Stimulated activated CD8-positive, alpha-beta memory T cell treated with anti-CD3 and anti-CD28 coated beads, Interleukin-7, amount 100 ng/mL, for 4 hours (primary cell): ENCODE data around the gene EYS.

ENCODE experiments used
- DNase-seq, 2 donors: peaks; one replicate each; pipeline ENCODE4 v3.0.0-alpha.2; 2020; ENCODE audit warnings: low read depth in 2 of 2

The EYS gene

DNA sequence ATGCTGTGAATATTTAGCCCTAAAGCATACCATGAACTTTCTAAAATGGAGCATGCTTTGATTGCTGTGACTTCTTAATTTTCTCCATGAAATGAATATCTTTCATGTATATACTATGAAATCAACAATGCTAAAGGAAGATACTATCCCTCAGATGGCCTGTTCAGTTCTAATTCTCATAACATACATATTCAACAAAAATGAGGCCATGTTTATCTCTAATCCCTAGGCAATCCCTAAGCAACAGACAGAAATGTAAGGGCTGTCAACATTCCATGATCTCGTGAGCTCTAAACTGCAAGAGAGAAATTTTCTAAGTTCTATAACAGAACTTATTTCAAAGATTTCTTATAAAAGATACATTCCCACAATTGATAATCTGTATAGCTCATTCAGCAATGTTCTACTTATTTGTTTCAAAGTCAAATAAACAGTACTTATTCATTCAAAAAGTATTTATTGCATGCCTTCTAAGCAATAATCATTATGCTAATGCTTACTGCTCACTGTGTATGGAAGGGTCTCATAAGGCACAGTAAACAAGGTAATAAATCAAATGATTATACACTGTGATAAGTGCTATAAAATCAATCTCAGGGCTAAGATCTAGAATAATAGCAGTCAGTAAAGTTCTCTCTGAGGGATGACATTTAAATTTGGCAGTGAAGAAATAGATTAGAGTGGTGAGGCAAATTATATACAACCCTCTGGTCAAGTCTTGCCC is 1578.6 kb downstream of the EYS start:
- no peak for DNase-seq

GRCh38 chr6:64123761-64124633 is 1583.0 kb downstream of the EYS start:
- no peak for DNase-seq

DNA sequence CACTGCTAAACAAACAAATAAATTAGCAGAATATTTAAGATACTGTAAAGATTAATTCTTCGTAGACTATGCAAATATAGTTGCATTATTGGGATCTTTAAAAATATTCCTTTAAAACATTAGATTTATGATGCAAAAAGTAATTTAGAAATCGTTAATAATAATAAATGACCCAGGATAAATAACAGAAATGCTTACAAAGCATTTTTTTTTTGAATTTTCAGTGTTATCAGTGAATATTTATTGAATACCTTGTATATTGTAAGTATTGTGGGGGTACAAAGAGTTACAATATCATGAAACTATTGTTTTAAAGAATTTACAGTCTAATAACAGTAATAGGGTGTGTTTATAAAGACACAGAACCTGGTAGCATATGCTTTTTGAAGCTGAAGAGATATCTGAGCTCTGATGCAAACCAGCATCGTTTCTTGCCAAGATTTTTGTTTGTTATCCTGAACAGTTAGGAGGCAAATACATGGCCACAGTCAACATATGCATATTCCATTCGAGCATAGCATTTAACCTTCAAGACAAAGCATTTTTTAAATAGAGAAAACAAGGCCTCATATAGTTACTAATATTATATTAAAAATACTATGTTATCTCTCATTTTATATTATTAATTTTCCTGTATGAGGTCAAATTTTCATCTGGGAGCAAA is 1584.2 kb downstream of the EYS start:
- no peak for DNase-seq

- no peak for DNase-seq
These were observed 1585.9 kb downstream of the EYS start for GRCh38 chr6:64121011-64121565.

DNA sequence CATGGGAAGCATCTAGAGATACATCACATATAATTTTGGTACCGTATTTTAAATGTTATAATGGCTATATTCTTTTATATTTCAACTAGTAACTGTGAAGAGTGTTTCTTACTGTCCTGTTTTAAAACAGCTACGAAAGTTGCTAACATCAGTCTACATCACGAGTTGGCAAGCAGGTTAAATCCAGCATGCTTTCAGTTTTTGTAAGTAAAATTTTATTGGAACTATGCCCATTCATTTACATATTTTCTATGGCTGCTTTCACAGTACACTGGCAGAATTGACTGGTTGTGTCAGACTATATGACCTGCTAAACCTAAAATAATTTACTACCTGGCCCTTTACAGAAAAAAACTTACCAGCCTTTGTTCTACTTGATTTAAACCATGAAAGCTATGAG is 1593.3 kb downstream of the EYS start:
- no peak for DNase-seq

DNA sequence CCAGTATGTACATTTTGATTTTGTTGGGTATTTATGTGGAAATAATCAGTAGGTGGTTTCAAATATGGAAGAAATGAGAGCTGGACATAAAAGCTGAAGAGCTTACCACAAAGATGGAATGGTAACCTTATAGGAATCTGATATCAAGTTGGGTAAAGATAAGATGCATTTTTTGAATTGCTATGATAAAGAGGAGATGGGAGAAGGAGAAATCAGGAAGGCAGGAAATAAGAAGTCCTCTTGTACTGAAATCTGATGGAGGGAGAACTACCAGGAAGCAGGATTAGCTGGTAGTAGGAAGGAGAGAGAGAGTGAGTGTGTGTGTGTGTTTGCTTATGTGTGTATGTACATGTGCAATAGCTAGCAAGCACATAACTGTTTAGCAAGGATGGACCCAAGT is 1603.0 kb downstream of the EYS start:
- no peak for DNase-seq

DNA sequence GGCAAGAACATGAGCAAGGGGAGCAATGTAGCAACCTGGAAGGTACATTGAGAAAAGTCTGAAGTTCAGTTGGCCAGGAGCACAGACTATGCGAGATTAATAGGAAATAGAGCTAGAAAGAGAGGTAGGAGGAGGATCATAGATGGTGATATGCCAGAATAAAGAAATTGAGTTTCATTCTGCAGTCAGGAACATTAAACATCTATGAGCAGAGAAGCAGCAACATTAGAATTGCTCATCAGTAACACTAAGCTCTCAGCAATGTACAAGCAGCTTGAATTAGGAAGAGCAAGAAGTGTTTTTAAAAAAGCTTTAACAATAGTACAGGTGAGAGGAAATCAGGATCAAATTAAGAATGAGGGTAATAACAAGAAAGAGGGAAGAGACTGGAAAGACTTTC is 1603.5 kb downstream of the EYS start:
- no peak for DNase-seq

GRCh38 chr6:64100702-64101303 is 1606.2 kb downstream of the EYS start:
- DNase-seq = no peak

DNA sequence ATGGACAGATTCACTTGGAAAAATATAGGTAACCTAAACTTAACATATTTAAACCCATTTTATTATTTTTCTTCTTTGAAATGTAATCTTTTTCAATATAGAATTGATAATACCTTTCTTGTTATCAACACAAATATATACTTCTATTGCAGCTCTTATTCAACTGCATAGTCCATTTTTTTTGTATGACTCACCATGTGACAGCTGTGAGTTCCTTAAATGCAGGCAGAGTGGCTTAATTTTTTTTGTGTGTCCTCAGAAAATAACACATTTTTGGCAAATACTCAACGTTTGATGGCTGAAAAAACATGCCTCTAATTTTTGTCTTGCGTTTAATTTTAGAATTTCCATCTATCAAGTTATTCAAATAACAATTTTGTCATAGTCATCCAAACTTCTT is 1616.7 kb downstream of the EYS start:
- DNase-seq = no peak

DNA sequence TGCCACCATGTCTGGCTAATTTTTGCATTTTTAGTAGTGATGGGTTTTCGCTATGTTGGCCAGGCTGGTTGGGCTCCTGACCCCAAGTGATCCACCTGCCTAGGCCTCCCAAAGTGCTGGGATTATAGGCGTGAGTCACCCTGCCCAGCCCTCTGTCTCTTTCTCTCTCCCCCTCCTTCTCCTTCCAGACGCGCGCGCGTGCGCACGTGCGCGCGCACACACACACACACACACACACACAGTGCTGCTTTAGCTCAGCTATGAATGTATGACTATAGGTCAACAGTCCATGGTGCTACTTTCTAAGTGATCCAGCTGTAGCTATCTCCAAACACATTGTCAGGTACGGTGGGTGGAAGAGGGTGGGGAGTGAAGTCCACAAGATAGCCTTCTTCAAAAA is 1621.9 kb downstream of the EYS start:
- no peak for DNase-seq

- DNase-seq = no peak
These were observed 1622.8 kb downstream of the EYS start for GRCh38 chr6:64084185-64084663.

GRCh38 chr6:64083261-64083660 is 1623.8 kb downstream of the EYS start:
- no peak for DNase-seq

GRCh38 chr6:64081453-64081852 is 1625.6 kb downstream of the EYS start:
- DNase-seq = no peak

- DNase-seq = no peak
These were observed 1632.0 kb downstream of the EYS start for GRCh38 chr6:64074981-64075380.

DNA sequence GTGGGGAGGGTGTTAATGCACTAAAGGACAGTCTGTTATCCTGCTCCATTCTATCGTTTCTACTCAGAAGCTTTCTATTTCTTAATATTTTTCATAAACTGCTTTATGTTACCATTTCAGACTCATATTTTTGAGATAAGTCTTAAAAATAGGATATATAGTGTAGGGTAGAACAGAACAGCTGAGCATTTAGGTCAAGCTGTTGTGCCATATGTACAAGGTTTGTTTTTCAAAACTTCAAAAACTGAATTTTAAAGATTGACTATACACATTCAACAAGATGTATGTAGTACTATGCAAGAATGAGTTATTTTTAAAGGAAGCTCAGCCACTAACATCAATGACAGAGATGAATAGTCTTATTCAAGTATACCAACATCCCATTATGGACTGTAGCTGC is 1634.3 kb downstream of the EYS start:
- no peak for DNase-seq

- DNase-seq = no peak
These were observed 1642.1 kb downstream of the EYS start for GRCh38 chr6:64064919-64065318.

DNA sequence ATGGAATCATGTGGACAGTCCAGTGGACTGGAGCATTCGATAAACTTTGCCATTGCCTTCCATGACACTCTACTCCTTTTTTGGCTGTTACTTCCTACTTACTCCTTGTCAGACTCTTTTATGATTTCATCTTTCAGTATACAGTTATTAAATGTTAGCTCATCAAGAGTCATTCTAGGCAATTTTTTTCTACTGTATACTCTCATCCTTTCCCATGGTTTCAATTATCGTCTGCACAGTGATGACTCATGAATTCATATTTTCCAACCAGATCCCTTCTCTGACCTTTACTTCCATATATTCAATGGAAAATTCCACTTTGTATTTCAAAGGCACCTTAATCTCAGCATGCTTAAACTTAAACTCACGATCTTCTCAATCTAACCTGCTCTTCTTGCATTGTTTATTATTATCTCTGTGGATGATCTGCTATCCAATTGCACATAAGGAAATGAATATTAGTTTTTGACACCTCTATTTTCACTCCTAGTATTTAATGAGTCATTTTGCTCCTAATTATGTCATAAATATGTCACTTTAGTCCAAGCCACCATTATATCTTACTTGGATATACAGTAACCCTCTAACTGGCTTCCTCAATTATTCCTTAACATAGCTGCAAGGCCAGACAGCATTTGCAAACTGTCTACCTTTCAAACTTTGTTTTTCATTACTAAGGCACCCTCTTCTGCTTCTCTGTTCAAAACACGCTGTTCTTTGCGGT is 1643.9 kb downstream of the EYS start:
- no peak for DNase-seq

- no peak for DNase-seq
These were observed 1652.2 kb downstream of the EYS start for GRCh38 chr6:64054861-64055260.

DNA sequence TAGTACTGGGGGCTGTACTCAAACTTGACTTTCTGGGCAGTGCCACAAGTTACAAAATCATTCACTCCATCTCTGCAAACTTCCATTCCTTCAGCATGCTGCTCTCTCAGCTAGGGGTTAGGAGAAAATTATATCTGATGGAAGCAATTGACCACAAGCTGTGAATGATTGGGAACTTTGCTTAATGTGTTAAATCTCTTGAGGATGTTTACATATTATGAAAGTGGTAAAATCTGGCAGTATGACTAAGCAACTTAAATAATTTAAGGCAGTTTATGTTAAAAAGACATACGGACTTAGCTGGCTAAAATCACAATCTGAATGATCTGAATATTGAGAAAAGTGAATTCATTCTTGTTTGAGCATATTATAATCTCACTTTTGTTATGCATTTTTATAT is 1656.4 kb downstream of the EYS start:
- DNase-seq = no peak

GRCh38 chr6:64049736-64050135 is 1657.3 kb downstream of the EYS start:
- DNase-seq = no peak

- no peak for DNase-seq
These were observed 1660.2 kb downstream of the EYS start for GRCh38 chr6:64046746-64047208.
